Measurements from ENCODE around the gene CFAP65. TPM values are rescaled to one million over a fixed set of nuclear protein-coding genes. Genes with fewer than 3 reads are reported as not detected.
A peak's percentile ranks its signal among the peaks of the same experiment; 100 is the strongest.

CFAP65 gene
- total RNA-seq, 1 experiment from 2014 or later, result 0.44 TPM

DNA sequence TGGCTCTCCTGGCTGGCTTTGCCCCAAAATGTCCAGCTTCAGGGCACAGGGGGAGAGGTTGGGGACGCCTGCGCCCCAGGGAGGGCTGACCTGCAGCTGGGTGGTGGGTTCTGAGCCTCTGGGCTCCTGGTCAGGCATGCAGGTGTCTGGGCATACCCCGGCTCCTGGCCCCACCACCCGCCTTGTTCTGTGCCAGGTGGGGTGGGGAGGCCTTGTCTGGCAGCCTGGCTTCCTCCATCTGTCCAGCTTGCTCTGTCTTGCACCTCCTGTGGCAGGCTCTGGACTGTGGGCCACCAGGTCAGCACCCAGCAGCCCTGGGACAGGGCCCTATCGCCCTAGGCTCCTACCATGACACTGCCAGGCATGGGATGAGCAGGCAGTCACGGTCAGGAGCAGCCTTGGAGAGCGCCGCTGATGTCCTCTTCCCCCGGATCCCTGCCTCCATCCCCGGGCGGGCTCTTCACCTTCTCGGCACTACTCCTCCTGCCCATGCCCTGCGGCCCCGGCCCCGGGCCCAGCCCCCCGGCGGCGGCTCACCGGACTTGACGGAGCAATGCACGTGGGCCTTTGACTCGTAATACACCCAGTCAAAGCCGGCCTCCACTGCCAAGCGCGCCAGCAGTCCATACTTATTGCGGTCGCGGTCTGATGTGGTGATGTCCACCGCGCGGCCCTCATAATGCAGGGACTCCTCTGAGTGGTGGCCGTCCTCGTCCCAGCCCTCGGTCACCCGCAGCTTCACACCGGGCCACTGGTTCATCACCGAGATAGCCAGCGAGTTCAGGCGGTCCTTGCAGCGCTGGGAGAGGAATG, 15.8 kb upstream of the CFAP65 start:
- Mint-ChIP-seq H3K27ac (no peak overlapping the region), H3K36me3 (no peaks in the 10 kb centered on the region), H3K27me3 (ENCODE audit: low read depth) (peaks cover 96% of the 10 kb centered on the region), H3K4me1 (peaks cover 19% of the 10 kb centered on the region), H3K4me3 (peak overlapping the region; percentile 58), H3K9me3 (no peaks in the 10 kb centered on the region)
- ChIA-PET POLR2A (no interaction called here), CTCF (interaction anchor here (0.7 to 8.3 kb wide), 21 partner anchors 15 to 176 kb away, joined by 3 to 198 read pairs (median 8); partner anchors contain the start of genes CDK5R2, CFAP65, NHEJ1 and WNT10A)
- no peak for TF ChIP-seq ESRRA (CRISPR knock-in tag; IDR thresholded peaks at IDR 0.05; ENCODE audit: borderline replicate concordance)
- no peak for TF ChIP-seq CBFB (CRISPR knock-in tag; IDR thresholded peaks at IDR 0.05; ENCODE audit: low read depth)
- TF ChIP-seq ZNF232 (CRISPR knock-in tag; IDR thresholded peaks at IDR 0.05), result no peak
- TF ChIP-seq GRHL2 (CRISPR knock-in tag; IDR thresholded peaks at IDR 0.05; ENCODE audit: insufficient replicate concordance, severe bottlenecking), result no peak
- no peak for TF ChIP-seq NR2C2 (CRISPR knock-in tag; IDR thresholded peaks at IDR 0.05)
- TF ChIP-seq, protein P1, sequence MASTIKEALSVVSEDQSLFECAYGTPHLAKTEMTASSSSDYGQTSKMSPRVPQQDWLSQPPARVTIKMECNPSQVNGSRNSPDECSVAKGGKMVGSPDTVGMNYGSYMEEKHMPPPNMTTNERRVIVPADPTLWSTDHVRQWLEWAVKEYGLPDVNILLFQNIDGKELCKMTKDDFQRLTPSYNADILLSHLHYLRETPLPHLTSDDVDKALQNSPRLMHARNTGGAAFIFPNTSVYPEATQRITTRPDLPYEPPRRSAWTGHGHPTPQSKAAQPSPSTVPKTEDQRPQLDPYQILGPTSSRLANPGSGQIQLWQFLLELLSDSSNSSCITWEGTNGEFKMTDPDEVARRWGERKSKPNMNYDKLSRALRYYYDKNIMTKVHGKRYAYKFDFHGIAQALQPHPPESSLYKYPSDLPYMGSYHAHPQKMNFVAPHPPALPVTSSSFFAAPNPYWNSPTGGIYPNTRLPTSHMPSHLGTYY (CRISPR knock-in tag; IDR thresholded peaks at IDR 0.05), result no peak
- no peak for TF ChIP-seq EMX1 (CRISPR knock-in tag; IDR thresholded peaks at IDR 0.05)
- TF ChIP-seq, protein P2, sequence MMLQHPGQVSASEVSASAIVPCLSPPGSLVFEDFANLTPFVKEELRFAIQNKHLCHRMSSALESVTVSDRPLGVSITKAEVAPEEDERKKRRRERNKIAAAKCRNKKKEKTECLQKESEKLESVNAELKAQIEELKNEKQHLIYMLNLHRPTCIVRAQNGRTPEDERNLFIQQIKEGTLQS (CRISPR knock-in tag; conservative IDR thresholded peaks at IDR 0.05), result no peak
- no peak for TF ChIP-seq TP53 (CRISPR knock-in tag; IDR thresholded peaks at IDR 0.05)
- no peak for ATAC-seq
- DNase-seq (ENCODE audit: low spot score), result peak; percentile 47

DNA sequence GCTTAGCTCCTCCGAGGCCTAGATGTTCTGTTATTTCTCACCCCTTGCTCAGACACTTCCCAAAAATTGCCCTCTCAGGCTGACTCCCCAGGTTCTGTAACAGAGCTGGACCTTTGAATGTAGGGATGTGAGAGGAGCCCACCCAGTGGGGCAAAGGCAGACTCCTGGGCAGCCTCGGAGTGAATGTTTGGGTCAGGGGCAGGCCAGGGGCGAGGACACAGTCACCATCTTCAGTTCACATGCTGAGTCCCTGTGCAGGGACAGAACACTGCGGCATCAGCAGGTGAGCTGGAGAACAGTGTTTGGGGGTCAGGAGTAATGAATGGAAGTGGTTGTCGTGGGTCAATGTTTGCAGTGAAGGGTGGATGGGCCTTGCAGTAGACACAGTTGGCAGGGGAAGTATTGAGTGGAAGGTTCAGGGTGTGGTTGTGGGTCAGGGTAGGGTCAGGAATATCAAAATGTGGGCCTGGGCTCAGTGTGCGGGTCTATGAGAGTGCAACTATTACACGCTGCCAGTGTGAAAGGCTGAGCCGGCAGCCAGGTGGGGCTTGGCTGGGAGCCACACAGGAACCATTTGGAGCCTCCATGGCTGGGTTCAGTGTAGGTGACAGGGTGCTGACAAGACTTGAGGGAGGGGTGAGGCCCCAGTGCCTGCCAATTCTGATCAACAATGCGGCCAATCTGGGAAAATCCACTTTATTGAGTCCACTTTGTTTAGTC, 15.0 kb upstream of the CFAP65 start:
- DNase-seq (ENCODE audit: low spot score) (no peak), ATAC-seq (no peak)
- Mint-ChIP-seq H3K4me1 (peaks cover 11% of the 10 kb centered on the region), H3K27ac (no peak overlapping the region), H3K4me3 (no peak overlapping the region), H3K27me3 (ENCODE audit: low read depth) (peaks cover 90% of the 10 kb centered on the region), H3K9me3 (no peaks in the 10 kb centered on the region), H3K36me3 (no peaks in the 10 kb centered on the region)
- no peak for TF ChIP-seq ZNF232 (CRISPR knock-in tag; IDR thresholded peaks at IDR 0.05)
- POLR2A ChIA-PET, result interaction anchor here (0.6 kb wide), 1 partner anchor 68 kb away, joined by 3 read pairs; no protein-coding TSS in a partner anchor
- CTCF ChIA-PET, result interaction anchor here (0.7 to 8.3 kb wide), 8 partner anchors 17 to 439 kb away, joined by 3 to 97 read pairs (median 34); partner anchors contain the start of gene NHEJ1

DNA sequence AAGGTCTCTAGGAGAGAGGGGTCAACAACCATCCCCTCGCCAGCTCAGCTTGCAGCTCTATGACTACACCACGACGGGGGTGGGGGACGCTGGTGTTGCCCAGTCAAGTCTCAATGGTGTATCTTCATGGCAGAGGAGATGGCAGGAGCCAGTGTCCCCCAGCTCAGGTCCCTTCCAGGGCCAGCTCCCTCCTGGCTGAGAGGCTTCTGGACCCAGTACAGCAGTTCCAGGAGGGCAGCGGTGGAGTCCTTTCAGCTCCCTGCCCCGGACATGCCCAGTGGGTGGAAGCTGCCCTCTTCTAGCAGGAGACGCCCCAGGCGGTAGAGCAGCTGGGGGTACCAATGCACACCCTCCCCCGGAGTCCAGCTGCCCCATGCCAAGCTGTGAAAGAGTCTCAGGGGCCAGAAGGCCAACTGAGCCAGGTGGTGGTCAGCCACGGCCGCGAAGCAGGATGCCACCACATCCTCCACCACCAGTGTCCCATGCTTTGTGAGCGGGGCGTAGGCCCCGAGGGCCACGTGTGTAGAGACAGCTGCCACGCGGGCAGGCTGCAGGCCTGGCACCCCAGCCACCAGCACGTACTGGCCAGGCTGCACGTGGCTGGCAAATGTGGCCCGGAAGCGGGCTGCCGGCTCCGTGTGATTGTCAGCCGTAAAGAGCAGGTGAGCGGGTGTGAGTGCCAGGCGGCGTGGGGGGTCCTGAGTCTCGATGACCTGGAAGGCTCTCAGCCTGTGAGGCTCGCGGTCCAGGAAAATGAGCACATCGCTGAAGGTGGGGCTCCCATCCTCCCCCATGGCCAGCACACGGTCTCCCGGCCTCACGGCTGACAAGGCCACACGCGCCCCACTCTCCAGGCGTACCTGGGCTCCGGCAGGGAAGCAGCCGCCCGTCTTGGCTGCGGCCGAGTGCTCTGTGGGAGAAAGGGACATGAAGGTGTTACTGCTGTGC, 13.9 kb upstream of the CFAP65 start:
- Mint-ChIP-seq H3K9me3 (no peaks in the 10 kb centered on the region), H3K27me3 (ENCODE audit: low read depth) (peaks cover 91% of the 10 kb centered on the region), H3K36me3 (no peaks in the 10 kb centered on the region), H3K4me3 (no peak overlapping the region), H3K27ac (no peak overlapping the region), H3K4me1 (peaks cover 10% of the 10 kb centered on the region)
- POLR2A ChIA-PET, result no interaction called here
- no peak for ATAC-seq
- CTCF ChIA-PET, result interaction anchor here (0.5 to 8.3 kb wide), 6 partner anchors 18 to 440 kb away, joined by 3 to 97 read pairs (median 4); partner anchors contain the start of gene NHEJ1
- no peak for DNase-seq (ENCODE audit: low spot score)
- TF ChIP-seq, protein P3, sequence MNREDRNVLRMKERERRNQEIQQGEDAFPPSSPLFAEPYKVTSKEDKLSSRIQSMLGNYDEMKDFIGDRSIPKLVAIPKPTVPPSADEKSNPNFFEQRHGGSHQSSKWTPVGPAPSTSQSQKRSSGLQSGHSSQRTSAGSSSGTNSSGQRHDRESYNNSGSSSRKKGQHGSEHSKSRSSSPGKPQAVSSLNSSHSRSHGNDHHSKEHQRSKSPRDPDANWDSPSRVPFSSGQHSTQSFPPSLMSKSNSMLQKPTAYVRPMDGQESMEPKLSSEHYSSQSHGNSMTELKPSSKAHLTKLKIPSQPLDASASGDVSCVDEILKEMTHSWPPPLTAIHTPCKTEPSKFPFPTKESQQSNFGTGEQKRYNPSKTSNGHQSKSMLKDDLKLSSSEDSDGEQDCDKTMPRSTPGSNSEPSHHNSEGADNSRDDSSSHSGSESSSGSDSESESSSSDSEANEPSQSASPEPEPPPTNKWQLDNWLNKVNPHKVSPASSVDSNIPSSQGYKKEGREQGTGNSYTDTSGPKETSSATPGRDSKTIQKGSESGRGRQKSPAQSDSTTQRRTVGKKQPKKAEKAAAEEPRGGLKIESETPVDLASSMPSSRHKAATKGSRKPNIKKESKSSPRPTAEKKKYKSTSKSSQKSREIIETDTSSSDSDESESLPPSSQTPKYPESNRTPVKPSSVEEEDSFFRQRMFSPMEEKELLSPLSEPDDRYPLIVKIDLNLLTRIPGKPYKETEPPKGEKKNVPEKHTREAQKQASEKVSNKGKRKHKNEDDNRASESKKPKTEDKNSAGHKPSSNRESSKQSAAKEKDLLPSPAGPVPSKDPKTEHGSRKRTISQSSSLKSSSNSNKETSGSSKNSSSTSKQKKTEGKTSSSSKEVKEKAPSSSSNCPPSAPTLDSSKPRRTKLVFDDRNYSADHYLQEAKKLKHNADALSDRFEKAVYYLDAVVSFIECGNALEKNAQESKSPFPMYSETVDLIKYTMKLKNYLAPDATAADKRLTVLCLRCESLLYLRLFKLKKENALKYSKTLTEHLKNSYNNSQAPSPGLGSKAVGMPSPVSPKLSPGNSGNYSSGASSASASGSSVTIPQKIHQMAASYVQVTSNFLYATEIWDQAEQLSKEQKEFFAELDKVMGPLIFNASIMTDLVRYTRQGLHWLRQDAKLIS (CRISPR knock-in tag; IDR thresholded peaks at IDR 0.05; ENCODE audit: borderline replicate concordance), result no peak
- TF ChIP-seq, protein P4, sequence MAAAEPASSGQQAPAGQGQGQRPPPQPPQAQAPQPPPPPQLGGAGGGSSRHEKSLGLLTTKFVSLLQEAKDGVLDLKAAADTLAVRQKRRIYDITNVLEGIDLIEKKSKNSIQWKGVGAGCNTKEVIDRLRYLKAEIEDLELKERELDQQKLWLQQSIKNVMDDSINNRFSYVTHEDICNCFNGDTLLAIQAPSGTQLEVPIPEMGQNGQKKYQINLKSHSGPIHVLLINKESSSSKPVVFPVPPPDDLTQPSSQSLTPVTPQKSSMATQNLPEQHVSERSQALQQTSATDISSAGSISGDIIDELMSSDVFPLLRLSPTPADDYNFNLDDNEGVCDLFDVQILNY (CRISPR knock-in tag; IDR thresholded peaks at IDR 0.05), result no peak
- TF ChIP-seq NR3C1 (CRISPR knock-in tag; conservative IDR thresholded peaks at IDR 0.05; ENCODE audit: low read depth), result no peak
- no peak for TF ChIP-seq FOXJ3 (CRISPR knock-in tag; IDR thresholded peaks at IDR 0.05; ENCODE audit: borderline replicate concordance)
- TF ChIP-seq, protein P5, sequence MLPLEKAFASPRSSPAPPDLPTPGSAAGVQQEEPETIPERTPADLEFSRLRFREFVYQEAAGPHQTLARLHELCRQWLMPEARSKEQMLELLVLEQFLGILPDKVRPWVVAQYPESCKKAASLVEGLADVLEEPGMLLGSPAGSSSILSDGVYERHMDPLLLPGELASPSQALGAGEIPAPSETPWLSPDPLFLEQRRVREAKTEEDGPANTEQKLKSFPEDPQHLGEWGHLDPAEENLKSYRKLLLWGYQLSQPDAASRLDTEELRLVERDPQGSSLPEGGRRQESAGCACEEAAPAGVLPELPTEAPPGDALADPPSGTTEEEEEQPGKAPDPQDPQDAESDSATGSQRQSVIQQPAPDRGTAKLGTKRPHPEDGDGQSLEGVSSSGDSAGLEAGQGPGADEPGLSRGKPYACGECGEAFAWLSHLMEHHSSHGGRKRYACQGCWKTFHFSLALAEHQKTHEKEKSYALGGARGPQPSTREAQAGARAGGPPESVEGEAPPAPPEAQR (CRISPR knock-in tag; IDR thresholded peaks at IDR 0.05), result no peak
- TF ChIP-seq HMGA2 (CRISPR knock-in tag; IDR thresholded peaks at IDR 0.05), result no peak
- TF ChIP-seq, protein P6, sequence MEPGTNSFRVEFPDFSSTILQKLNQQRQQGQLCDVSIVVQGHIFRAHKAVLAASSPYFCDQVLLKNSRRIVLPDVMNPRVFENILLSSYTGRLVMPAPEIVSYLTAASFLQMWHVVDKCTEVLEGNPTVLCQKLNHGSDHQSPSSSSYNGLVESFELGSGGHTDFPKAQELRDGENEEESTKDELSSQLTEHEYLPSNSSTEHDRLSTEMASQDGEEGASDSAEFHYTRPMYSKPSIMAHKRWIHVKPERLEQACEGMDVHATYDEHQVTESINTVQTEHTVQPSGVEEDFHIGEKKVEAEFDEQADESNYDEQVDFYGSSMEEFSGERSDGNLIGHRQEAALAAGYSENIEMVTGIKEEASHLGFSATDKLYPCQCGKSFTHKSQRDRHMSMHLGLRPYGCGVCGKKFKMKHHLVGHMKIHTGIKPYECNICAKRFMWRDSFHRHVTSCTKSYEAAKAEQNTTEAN (CRISPR knock-in tag; IDR thresholded peaks at IDR 0.05), result no peak
- no peak for TF ChIP-seq IRF2 (CRISPR knock-in tag; IDR thresholded peaks at IDR 0.05; ENCODE audit: borderline replicate concordance, low read depth)
